ENCODE data around the gene ASMT. TPM values are rescaled to one million over a fixed set of nuclear protein-coding genes. Genes with fewer than 3 reads are reported as not detected.

The ASMT gene
- total RNA-seq, 2 donors from 2014 or later: 0.27 TPM; not detected in 1

GRCh38 chrX:1602299-1602698 lies 12.6 kb upstream of the ASMT start:
- Histone ChIP-seq H3K9me3 (no peaks in the 10 kb centered on the region), H3K9ac (ENCODE audit: low read depth in 2 of 2, low read length in 2 of 2) (no peak overlapping the region), H3K4me3 (no peak overlapping the region), H3K27ac (no peak overlapping the region), H3K36me3 (peaks cover 17% of the 10 kb centered on the region), H3K27me3 (no peaks in the 10 kb centered on the region), H3K4me1 (no peaks in the 10 kb centered on the region)
- intact Hi-C loops (cut with DNase I): no loop called here
- no peak for TF ChIP-seq CTCF (IDR thresholded peaks at IDR 0.05)
- DNase-seq: no peak

- H3K27ac ChIP-seq: no peak overlapping the region
- H3K4me3 ChIP-seq: no peak overlapping the region
- no peaks in the 10 kb centered on the region for H3K27me3 ChIP-seq
- no peak for TF ChIP-seq CTCF (IDR thresholded peaks at IDR 0.05)
- no peaks in the 10 kb centered on the region for H3K4me1 ChIP-seq
- no peaks in the 10 kb centered on the region for H3K9me3 ChIP-seq
- H3K9ac ChIP-seq (ENCODE audit: low read depth in 2 of 2, low read length in 2 of 2): no peak overlapping the region
- intact Hi-C loops (cut with DNase I): no loop called here
- no peak for DNase-seq
- H3K36me3 ChIP-seq: peaks cover 5% of the 10 kb centered on the region
Measured at GRCh38 chrX:1606496-1606895, 8.4 kb upstream of the ASMT start.

- no peak for TF ChIP-seq CTCF (IDR thresholded peaks at IDR 0.05)
- Histone ChIP-seq H3K36me3 (no peaks in the 10 kb centered on the region), H3K27ac (no peak overlapping the region), H3K9me3 (no peaks in the 10 kb centered on the region), H3K9ac (ENCODE audit: low read depth in 2 of 2, low read length in 2 of 2) (no peak overlapping the region), H3K4me1 (no peaks in the 10 kb centered on the region), H3K27me3 (no peaks in the 10 kb centered on the region), H3K4me3 (no peak overlapping the region)
- intact Hi-C loops (cut with DNase I): no loop called here
- no peak for DNase-seq
Measured at GRCh38 chrX:1609311-1609710, 5.5 kb upstream of the ASMT start.

- H3K9me3 ChIP-seq: no peaks in the 10 kb centered on the region
- no peaks in the 10 kb centered on the region for H3K27me3 ChIP-seq
- no peak for DNase-seq
- no peak overlapping the region for H3K27ac ChIP-seq
- no peaks in the 10 kb centered on the region for H3K4me1 ChIP-seq
- no peak overlapping the region for H3K9ac ChIP-seq (ENCODE audit: low read depth in 2 of 2, low read length in 2 of 2)
- intact Hi-C loops (cut with DNase I): no loop called here
- H3K36me3 ChIP-seq: no peaks in the 10 kb centered on the region
- H3K4me3 ChIP-seq: no peak overlapping the region
- no peak for TF ChIP-seq CTCF (IDR thresholded peaks at IDR 0.05)
Measured at GRCh38 chrX:1609762-1610161, 5.1 kb upstream of the ASMT start.

GRCh38 chrX:1610166-1610565 lies 4.7 kb upstream of the ASMT start:
- Histone ChIP-seq H3K4me3 (no peak overlapping the region), H3K9ac (ENCODE audit: low read depth in 2 of 2, low read length in 2 of 2) (no peak overlapping the region), H3K27me3 (no peaks in the 10 kb centered on the region), H3K4me1 (no peaks in the 10 kb centered on the region), H3K9me3 (no peaks in the 10 kb centered on the region), H3K27ac (no peak overlapping the region), H3K36me3 (no peaks in the 10 kb centered on the region)
- DNase-seq: no peak
- no peak for TF ChIP-seq CTCF (IDR thresholded peaks at IDR 0.05)
- intact Hi-C loops (cut with DNase I): no loop called here

- H3K4me3 ChIP-seq: no peak overlapping the region
- DNase-seq: no peak
- H3K27me3 ChIP-seq: no peaks in the 10 kb centered on the region
- H3K9me3 ChIP-seq: no peaks in the 10 kb centered on the region
- no peak overlapping the region for H3K9ac ChIP-seq (ENCODE audit: low read depth in 2 of 2, low read length in 2 of 2)
- no peak for TF ChIP-seq CTCF (IDR thresholded peaks at IDR 0.05)
- H3K4me1 ChIP-seq: no peaks in the 10 kb centered on the region
- intact Hi-C loops (cut with DNase I): no loop called here
- no peak overlapping the region for H3K27ac ChIP-seq
- no peaks in the 10 kb centered on the region for H3K36me3 ChIP-seq
Measured at GRCh38 chrX:1610736-1611135, 4.1 kb upstream of the ASMT start.
